Peyer's patch (tissue), 4 donors: ENCODE results near the gene PIAS4. TPM values are rescaled to one million over a fixed set of nuclear protein-coding genes. Genes with fewer than 3 reads are reported as not detected.
A peak's percentile ranks its signal among the peaks of the same experiment; 100 is the strongest.

Experiments used
- DNase-seq, 3 donors: peaks; one replicate each; pipeline ENCODE4 v3.0.0-alpha.2; 2017 to 2019
- H3K27ac ChIP-seq, 4 donors: fragments of 200-600 bp; sonication (generic); one replicate each; pipeline ENCODE4 v1.5.1; 2016 to 2019
- H3K27me3 ChIP-seq, 2 donors: fragments of 200-600 bp; sonication (generic); one replicate each; pipeline ENCODE4 v1.5.1; 2019
- H3K36me3 ChIP-seq, 3 donors: fragments of 200-600 bp; sonication (generic); one replicate each; pipeline ENCODE4 v1.5.1; 2016 to 2019
- H3K4me1 ChIP-seq, 4 donors: fragments of 200-600 bp; sonication (generic); one replicate each; pipeline ENCODE4 v1.5.1; 2016 to 2019
- H3K4me3 ChIP-seq, 4 donors: fragments of 200-600 bp; sonication (generic); 1 replicate in 3 of 4; 2 replicates in 1 of 4; pipeline ENCODE4 v1.5.1; 2016 to 2019; ENCODE audit warnings: mild to moderate bottlenecking in 1 of 4
- H3K9me3 ChIP-seq, 4 donors: fragments of 200-600 bp; sonication (generic); one replicate each; pipeline ENCODE4 v1.5.1; 2016 to 2019; ENCODE audit warnings: mild to moderate bottlenecking in 1 of 4
- CTCF ChIP-seq, 6 experiments: fragments of 450-650 bp in 4 of 6; fragments of 200-600 bp in 2 of 6; sonication (generic) in 1 of 6; IDR thresholded peaks; one replicate each; pipeline ENCODE4 v1.5.1; 2017 to 2019; ENCODE audit warnings: antibody characterized with exemption in 6 of 6, mild to moderate bottlenecking in 3 of 6, moderate library complexity in 1 of 6
- POLR2A ChIP-seq, 2 donors: fragments of 450-650 bp; IDR thresholded peaks; one replicate each; pipeline ENCODE4 v1.5.1; 2017; ENCODE audit warnings: antibody characterized with exemption in 2 of 2, mild to moderate bottlenecking in 2 of 2, moderate library complexity in 2 of 2
- total RNA-seq, 4 donors: library from RNA; depleted of rRNA; stranded (reverse); fragments of >200 nt; gene quantifications; one replicate each; pipeline ENCODE4 v1.1.0, GENCODE V29; 2016

PIAS4 gene
- total RNA-seq, 4 donors from 2014 or later: 15.9 to 47.9 (median 24.2) TPM

- peaks cover 0 to 45% (median 0%) of the 10 kb centered on the region in 3 donors for H3K36me3 ChIP-seq
- peak overlapping the region in 3 of 4 donors; percentile 15 to 79 (median 35) for H3K27ac ChIP-seq
- TF ChIP-seq CTCF (IDR thresholded peaks at IDR 0.05): no peak
- TF ChIP-seq POLR2A (IDR thresholded peaks at IDR 0.05): no peak
- no peak for DNase-seq
- H3K27me3 ChIP-seq: no peaks in the 10 kb centered on the region
- no peaks in the 10 kb centered on the region for H3K9me3 ChIP-seq
- H3K4me3 ChIP-seq: no peak overlapping the region
- H3K4me1 ChIP-seq: peaks cover 0 to 34% (median 3%) of the 10 kb centered on the region in 4 donors
Observed at GRCh38 chr19:4042064-4042730, 34.7 kb downstream of the PIAS4 start.

GRCh38 chr19:4042731-4043082, 35.2 kb downstream of the PIAS4 start:
- DNase-seq: no peak
- no peak overlapping the region for H3K4me3 ChIP-seq
- H3K27me3 ChIP-seq: no peaks in the 10 kb centered on the region
- peaks cover 0 to 45% (median 0%) of the 10 kb centered on the region in 3 donors for H3K36me3 ChIP-seq
- H3K4me1 ChIP-seq: peaks cover 0 to 34% (median 3%) of the 10 kb centered on the region in 4 donors
- peak overlapping the region in 3 of 4 donors; percentile 15 to 79 (median 35) for H3K27ac ChIP-seq
- TF ChIP-seq POLR2A (IDR thresholded peaks at IDR 0.05) (no peak), CTCF (IDR thresholded peaks at IDR 0.05) (no peak)
- H3K9me3 ChIP-seq: no peaks in the 10 kb centered on the region

GRCh38 chr19:4043401-4043800, 35.9 kb downstream of the PIAS4 start:
- no peak for TF ChIP-seq POLR2A (IDR thresholded peaks at IDR 0.05)
- TF ChIP-seq CTCF (IDR thresholded peaks at IDR 0.05): no peak
- Histone ChIP-seq H3K27me3 (no peaks in the 10 kb centered on the region), H3K27ac (peak overlapping the region in 2 of 4 donors; percentile 22 to 49), H3K4me3 (no peak overlapping the region), H3K9me3 (no peaks in the 10 kb centered on the region), H3K4me1 (peaks cover 0 to 34% (median 3%) of the 10 kb centered on the region in 4 donors), H3K36me3 (peaks cover 0 to 45% (median 0%) of the 10 kb centered on the region in 3 donors)
- peak in 2 of 3 donors; percentile 67 to 68 for DNase-seq

GRCh38 chr19:4043966-4044715, 36.6 kb downstream of the PIAS4 start:
- no peaks in the 10 kb centered on the region for H3K27me3 ChIP-seq
- H3K27ac ChIP-seq: peak overlapping the region in 2 of 4 donors; percentile 22 to 57
- TF ChIP-seq CTCF (IDR thresholded peaks at IDR 0.05): no peak
- no peak for TF ChIP-seq POLR2A (IDR thresholded peaks at IDR 0.05)
- H3K9me3 ChIP-seq: no peaks in the 10 kb centered on the region
- no peak overlapping the region for H3K4me3 ChIP-seq
- no peak for DNase-seq
- peaks cover 0 to 45% (median 0%) of the 10 kb centered on the region in 3 donors for H3K36me3 ChIP-seq
- H3K4me1 ChIP-seq: peaks cover 0 to 34% (median 3%) of the 10 kb centered on the region in 4 donors

- H3K27me3 ChIP-seq: no peaks in the 10 kb centered on the region
- no peaks in the 10 kb centered on the region for H3K9me3 ChIP-seq
- H3K4me1 ChIP-seq: peaks cover 0 to 42% (median 3%) of the 10 kb centered on the region in 4 donors
- H3K4me3 ChIP-seq: no peak overlapping the region
- no peak for DNase-seq
- peak overlapping the region in 1 of 4 donors; percentile 30 for H3K27ac ChIP-seq
- H3K36me3 ChIP-seq: peaks cover 0 to 45% (median 0%) of the 10 kb centered on the region in 3 donors
- TF ChIP-seq CTCF (IDR thresholded peaks at IDR 0.05): no peak
- no peak for TF ChIP-seq POLR2A (IDR thresholded peaks at IDR 0.05)
Observed at GRCh38 chr19:4044990-4045465, 37.5 kb downstream of the PIAS4 start.
